ENCODE measurements around the gene GTSE1. TPM values are rescaled to one million over a fixed set of nuclear protein-coding genes. Genes with fewer than 3 reads are reported as not detected.

The GTSE1 gene
- total and polyA plus RNA-seq, 2 of the 13 experiments (the other 11 are each of a cell fraction or from before 2014, with no cell fraction given), result 10.7 to 13.5 TPM

- intact Hi-C loops (cut with micrococcal nuclease; ENCODE audit: unreplicated experiment) (loop anchor here (5.0 kb wide), 1 partner anchor 65 kb away; no protein-coding TSS in a partner anchor), in situ Hi-C loops (cut with HindIII; ENCODE audit: extremely low pct_ligation_motif_present, low pct_unique_long_range_greater_than_20kb) (no loop called here)
- ChIA-PET POLR2A (interaction anchor here (0.8 to 2.6 kb wide), 15 partner anchors 8 to 275 kb away, joined by 3 to 33 read pairs (median 5); partner anchors contain the start of genes TRMU and TTC38), CTCF (ENCODE audit: low intra/inter-chr PET ratio, low total read pairs) (no interaction called here)
- Histone ChIP-seq H4K20me1 (ENCODE audit: insufficient read depth, low read length) (no peaks in the 10 kb centered on the region), H3K9me3 (ENCODE audit: low read length) (0 out of 2 replicates have a peak, but pooled peaks cover 5% of the 10 kb centered on the region), H2AFZ (ENCODE audit: low read length) (no peak overlapping the region), H3K4me1 (ENCODE audit: insufficient read depth, low read length) (peaks cover 58% of the 10 kb centered on the region), H3K79me2 (ENCODE audit: insufficient read depth, low read length) (no peaks in the 10 kb centered on the region), H3K4me3 (replicated peaks in 1 of 3; ENCODE audit: insufficient read depth in 1 of 3, low read depth in 2 of 3, low read length in 3 of 3) (peak overlapping the region; percentile 54 to 78 (median 57)), H3K9ac (ENCODE audit: insufficient read depth, low read depth, low read length) (peak overlapping the region; percentile 80), H3K36me3 (replicated peaks in 1 of 2; ENCODE audit: control insufficient read depth in 1 of 2, insufficient read depth in 2 of 2, low read length in 2 of 2) (no peaks in the 10 kb centered on the region), H3K27ac (ENCODE audit: extremely low read length, insufficient read depth, low read length) (peak overlapping the region; percentile 93), H3K4me2 (ENCODE audit: low read depth, low read length) (peak overlapping the region; percentile 97), H3K27me3 (ENCODE audit: control insufficient read depth in 1 of 2, insufficient read depth in 2 of 2, low read length in 2 of 2) (no peaks in the 10 kb centered on the region; a peak in 1 of 5 replicates)
- peak; percentile 88 for ATAC-seq
- peak; percentile 91 for FAIRE-seq
- 4% methylated on average over 7 of the region's 27 CpGs for WGBS (ENCODE audit: low lambda C conversion rate)
- peak; percentile 96 for DNase-seq (ENCODE audit: low spot score)
- BruUV-seq (replicated peaks), result TSS peak; percentile 48
- TF ChIP-seq MED1 (CRISPR knock-in tag; IDR thresholded peaks at IDR 0.05) (peak; percentile 77), HNF1A (IDR thresholded peaks at IDR 0.05; ENCODE audit: low read depth) (peak; percentile 91), HNF1A (CRISPR knock-in tag; IDR thresholded peaks at IDR 0.05; ENCODE audit: borderline replicate concordance) (peak; percentile 98), NR3C1 (CRISPR knock-in tag; IDR thresholded peaks at IDR 0.05) (no peak), SRSF9 (IDR thresholded peaks at IDR 0.05; ENCODE audit: borderline replicate concordance, insufficient read depth, low read depth, low read length, poor library complexity, severe bottlenecking) (no peak), FOXJ3 (CRISPR knock-in tag; IDR thresholded peaks at IDR 0.05; ENCODE audit: borderline replicate concordance) (0 out of 2 replicates have a peak, but pooled peaks have one; percentile 54), KDM6A (CRISPR knock-in tag; IDR thresholded peaks at IDR 0.05; ENCODE audit: low read depth) (peak; percentile 49; the same call in 1 of the 2 replicates), ZMAT3 (CRISPR knock-in tag; conservative IDR thresholded peaks at IDR 0.05) (peak; percentile 80; the same call in 1 of the 2 replicates), PHF5A (CRISPR knock-in tag; IDR thresholded peaks at IDR 0.05; ENCODE audit: low read depth, unreplicated experiment) (peak; percentile 36), NRL (CRISPR knock-in tag; IDR thresholded peaks at IDR 0.05; ENCODE audit: borderline replicate concordance) (0 out of 2 replicates have a peak, but pooled peaks have one; percentile 56), ZNF501 (CRISPR knock-in tag; IDR thresholded peaks at IDR 0.05) (peak; percentile 93), ZNF383 (CRISPR knock-in tag; IDR thresholded peaks at IDR 0.05; ENCODE audit: borderline replicate concordance) (peak; percentile 91; the same call in 1 of the 2 replicates), MXI1 (IDR thresholded peaks at IDR 0.05; ENCODE audit: borderline replicate concordance, low read depth, low read length) (peak; percentile 93; the same call in 1 of the 3 replicates)
Measured at GRCh38 chr22:46377525-46378425, 81.1 kb downstream of the GTSE1 start.

All from HepG2 (cell line).